ENCODE results near the gene CREB5.

Gene CREB5

DNA sequence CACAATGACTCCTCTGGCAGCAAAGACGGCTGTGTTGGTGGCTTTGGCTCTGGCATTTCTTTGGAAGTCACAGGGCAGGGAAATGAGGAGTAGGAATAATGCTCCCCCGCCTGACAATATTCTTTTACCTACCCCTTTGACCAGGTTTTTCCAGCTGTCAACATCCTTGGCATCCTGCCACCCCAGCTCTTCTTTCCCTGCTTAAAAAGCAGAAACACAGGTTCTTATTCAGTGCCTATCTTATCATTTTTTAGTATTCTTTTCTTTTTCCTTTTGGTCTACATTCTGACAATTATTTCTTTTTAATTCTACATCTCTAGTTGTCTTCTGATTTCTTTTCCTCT lies 97.7 kb downstream of the CREB5 start:
- in situ Hi-C loops (cut with MboI; ENCODE audit: low sequenced_read_pairs, unreplicated experiment) = no loop called here
- TF ChIP-seq, protein P1, sequence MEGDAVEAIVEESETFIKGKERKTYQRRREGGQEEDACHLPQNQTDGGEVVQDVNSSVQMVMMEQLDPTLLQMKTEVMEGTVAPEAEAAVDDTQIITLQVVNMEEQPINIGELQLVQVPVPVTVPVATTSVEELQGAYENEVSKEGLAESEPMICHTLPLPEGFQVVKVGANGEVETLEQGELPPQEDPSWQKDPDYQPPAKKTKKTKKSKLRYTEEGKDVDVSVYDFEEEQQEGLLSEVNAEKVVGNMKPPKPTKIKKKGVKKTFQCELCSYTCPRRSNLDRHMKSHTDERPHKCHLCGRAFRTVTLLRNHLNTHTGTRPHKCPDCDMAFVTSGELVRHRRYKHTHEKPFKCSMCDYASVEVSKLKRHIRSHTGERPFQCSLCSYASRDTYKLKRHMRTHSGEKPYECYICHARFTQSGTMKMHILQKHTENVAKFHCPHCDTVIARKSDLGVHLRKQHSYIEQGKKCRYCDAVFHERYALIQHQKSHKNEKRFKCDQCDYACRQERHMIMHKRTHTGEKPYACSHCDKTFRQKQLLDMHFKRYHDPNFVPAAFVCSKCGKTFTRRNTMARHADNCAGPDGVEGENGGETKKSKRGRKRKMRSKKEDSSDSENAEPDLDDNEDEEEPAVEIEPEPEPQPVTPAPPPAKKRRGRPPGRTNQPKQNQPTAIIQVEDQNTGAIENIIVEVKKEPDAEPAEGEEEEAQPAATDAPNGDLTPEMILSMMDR (IDR thresholded peaks at IDR 0.05; ENCODE audit: borderline replicate concordance, control extremely low read depth, extremely low read depth, insufficient read depth, missing control alignments) = no peak
- DNase-seq (ENCODE audit: low spot score) = no peak

DNA sequence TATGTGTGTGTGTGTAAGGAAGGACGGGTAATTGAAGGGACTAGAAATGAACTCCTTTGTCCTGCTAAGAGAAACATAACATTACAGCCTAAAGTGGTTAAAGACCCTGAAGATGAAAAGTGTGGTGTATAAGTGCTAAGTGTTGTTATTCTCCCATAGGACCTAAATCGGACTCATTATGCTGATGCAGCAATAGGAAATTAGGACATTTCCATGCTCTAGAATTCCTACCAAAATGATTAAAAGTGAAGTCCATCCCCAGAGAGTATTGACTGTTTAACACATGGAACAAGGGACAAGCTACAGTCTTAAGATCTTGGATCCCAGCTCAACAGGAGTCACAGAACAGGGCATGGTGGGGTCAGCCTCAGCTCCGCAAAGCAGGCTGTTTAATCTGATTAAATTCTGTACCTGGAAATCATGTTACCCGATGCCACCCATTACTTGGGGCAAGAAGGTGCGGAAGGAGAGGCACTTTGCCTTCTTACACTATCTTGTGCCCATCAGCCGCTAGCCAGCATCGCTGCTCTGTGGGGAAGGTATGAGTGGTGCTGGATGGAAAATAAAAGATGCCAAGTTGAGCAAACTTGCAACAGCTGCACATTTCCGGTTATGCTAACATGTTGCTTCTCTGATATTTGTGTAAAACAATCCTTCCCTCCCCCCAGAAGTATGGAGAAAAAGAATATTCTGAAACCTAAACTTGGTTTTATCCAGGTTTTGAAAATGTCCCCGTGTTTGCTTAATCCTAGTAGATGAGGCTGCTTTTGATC lies 100.5 kb downstream of the CREB5 start:
- no peak for DNase-seq (ENCODE audit: low spot score)
- TF ChIP-seq, protein P1 (IDR thresholded peaks at IDR 0.05; ENCODE audit: borderline replicate concordance, control extremely low read depth, extremely low read depth, insufficient read depth, missing control alignments) = no peak
- in situ Hi-C loops (cut with MboI; ENCODE audit: low sequenced_read_pairs, unreplicated experiment) = no loop called here

DNA sequence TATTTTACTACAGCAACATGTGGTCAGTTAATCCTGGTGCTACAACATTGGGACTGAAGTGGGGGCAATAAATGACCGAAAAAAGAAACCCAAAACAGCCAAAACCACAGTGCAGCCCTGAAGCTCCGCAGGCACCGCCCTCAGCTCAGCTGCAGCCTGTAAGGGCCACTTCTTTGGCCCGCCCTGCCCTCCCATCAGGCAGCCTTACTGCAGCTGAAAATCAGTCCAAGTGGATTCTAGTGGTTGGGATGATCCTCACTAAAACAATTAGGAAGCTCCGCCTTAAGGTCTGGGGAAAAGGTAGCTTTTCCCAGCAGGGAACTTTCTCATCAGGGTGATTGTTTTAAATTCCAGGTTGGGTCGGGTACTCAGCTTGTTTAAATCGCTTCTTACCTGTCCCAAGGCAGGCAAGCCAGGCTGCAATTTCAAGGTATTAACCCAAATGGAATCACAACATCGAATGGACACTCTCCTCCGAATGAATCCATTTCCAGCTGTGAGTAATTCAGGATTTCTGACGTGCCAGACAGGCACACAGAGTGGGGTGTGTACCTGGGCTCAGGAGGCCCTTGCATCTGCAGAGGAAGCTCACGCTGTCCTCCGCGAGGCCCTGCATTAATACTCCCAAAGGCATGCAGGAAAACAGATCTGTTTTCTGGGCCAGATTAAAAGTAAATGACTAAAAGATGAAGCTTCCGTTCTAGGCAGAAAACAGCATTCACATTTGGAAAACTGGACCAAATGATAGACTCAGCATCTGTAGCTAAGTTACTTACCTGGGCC lies 104.3 kb downstream of the CREB5 start:
- TF ChIP-seq, protein P1 (IDR thresholded peaks at IDR 0.05; ENCODE audit: borderline replicate concordance, control extremely low read depth, extremely low read depth, insufficient read depth, missing control alignments) = no peak
- in situ Hi-C loops (cut with MboI; ENCODE audit: low sequenced_read_pairs, unreplicated experiment) = no loop called here
- DNase-seq (ENCODE audit: low spot score) = no peak

DNA sequence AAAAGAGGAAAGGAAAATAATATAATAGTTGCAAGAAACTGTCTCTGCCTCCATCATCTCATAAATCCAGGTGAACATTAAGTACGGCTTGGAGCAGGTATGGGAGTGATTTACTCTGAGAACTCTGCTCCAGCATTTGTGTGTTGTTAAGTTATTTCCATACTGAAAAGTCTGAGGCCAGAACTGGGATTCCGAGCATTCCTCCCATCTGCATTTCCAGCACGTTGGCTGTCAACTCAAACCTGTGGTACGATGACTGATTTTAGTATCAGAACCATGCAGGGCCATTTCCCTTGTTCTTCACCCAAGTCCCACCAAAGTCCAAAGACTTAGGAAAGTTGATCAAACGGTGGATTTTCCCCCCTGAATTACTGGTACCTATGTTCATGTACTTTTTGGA lies 104.9 kb downstream of the CREB5 start:
- no peak for DNase-seq (ENCODE audit: low spot score)
- in situ Hi-C loops (cut with MboI; ENCODE audit: low sequenced_read_pairs, unreplicated experiment) = no loop called here
- TF ChIP-seq, protein P1 (IDR thresholded peaks at IDR 0.05; ENCODE audit: borderline replicate concordance, control extremely low read depth, extremely low read depth, insufficient read depth, missing control alignments) = no peak

DNA sequence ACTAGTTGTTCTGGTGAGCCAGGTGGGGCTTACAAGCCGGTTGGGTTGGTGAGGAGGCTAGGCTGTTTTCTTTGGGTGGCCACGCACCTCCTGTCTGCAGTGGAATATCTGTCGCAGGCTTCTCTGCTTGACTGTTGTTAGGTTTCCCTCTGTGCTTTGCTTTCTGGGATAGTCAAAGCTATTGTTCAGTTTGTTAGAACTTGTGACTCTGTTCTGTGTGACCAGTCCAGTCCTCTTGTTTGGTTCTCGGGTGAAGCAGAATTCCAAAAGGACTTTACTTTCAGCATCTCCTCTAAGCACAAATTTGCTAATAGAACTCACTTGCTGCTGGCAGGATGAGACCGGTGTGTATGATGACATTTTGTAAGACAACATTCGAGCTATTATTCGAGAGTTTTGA lies 105.3 kb downstream of the CREB5 start:
- TF ChIP-seq, protein P1 (IDR thresholded peaks at IDR 0.05; ENCODE audit: borderline replicate concordance, control extremely low read depth, extremely low read depth, insufficient read depth, missing control alignments) = no peak
- in situ Hi-C loops (cut with MboI; ENCODE audit: low sequenced_read_pairs, unreplicated experiment) = no loop called here
- DNase-seq (ENCODE audit: low spot score) = no peak

DNA sequence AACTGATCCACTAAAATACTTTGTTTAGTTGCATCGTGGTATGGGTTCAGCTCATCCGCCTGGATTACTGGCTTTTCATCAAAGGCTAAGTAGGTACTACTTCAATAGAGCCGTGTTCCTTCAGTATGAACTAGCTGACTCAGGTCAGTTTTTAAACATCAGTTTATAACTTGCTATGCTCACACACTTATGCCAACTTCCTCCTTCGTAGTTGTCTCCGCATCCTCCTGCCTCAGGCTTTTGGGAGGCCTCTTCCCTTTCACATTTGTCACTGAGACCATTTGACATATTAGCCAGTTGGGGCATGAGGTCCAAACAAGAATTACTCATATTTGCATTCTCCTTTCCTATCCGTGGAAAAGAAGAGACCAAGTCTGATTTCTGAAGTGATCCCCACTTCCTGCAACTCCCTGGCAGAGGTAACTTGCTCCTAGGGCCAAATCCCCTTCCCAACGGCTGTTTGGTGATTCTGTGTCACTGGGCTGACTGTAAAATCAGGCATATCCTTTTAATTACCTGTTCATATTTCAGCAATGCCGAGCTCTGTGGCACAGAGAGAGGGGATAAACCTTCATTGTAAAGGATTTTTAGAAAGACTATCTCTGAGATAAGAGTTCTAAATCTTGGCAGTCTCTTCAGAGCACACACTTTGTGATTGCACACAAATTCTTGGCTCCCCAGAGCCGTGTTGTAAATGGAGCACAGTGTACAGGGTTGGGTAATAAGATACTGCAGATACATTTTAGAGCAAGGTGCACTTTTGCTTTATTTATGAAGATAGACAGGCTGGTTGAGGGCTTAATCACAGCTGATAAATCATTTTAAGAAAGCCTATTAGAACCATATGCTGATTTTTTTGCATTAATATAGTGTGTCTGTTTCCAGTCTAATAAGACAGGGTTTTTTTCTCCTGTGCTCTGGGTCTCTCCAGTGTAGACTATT lies 108.0 kb downstream of the CREB5 start:
- TF ChIP-seq, protein P1 (IDR thresholded peaks at IDR 0.05; ENCODE audit: borderline replicate concordance, control extremely low read depth, extremely low read depth, insufficient read depth, missing control alignments) = no peak
- DNase-seq (ENCODE audit: low spot score) = no peak
- in situ Hi-C loops (cut with MboI; ENCODE audit: low sequenced_read_pairs, unreplicated experiment) = no loop called here
